ENCODE measurements around the gene TRIM15. TPM values are rescaled to one million over a fixed set of nuclear protein-coding genes. Genes with fewer than 3 reads are reported as not detected.

TRIM15 gene
- total and polyA plus RNA-seq, 2 donors (not counting 3 experiments of a cell fraction or from before 2014, with no cell fraction given): not detected

GRCh38 chr6:30156262-30156599, 7.1 kb upstream of the TRIM15 start:
- Histone ChIP-seq H3K9me1 (replicated peaks; ENCODE audit: control insufficient read depth, extremely low read depth, insufficient read depth, low read length) (no peaks in the 10 kb centered on the region), H3K4me1 (ENCODE audit: control insufficient read depth, extremely low read depth, insufficient read depth, low read length) (peaks cover 8% of the 10 kb centered on the region), H3K9me3 (replicated peaks; ENCODE audit: control insufficient read depth, insufficient read depth, low read length) (no peaks in the 10 kb centered on the region), H3K27ac (ENCODE audit: insufficient read depth, low read depth, low read length) (no peak overlapping the region), H3K4me3 (replicated peaks in 1 of 3; ENCODE audit: insufficient read depth in 1 of 3, low read depth in 1 of 3, low read length in 3 of 3) (no peak overlapping the region), H3K27me3 (ENCODE audit: control insufficient read depth in 2 of 2, insufficient read depth in 2 of 2, low read length in 2 of 2) (peaks cover 0 to 5% of the 10 kb centered on the region in 2 experiments), H3K4me2 (ENCODE audit: insufficient read depth, low read length) (peak overlapping the region; percentile 46), H2AFZ (ENCODE audit: low read depth, low read length) (peak overlapping the region; percentile 34), H3K36me3 (ENCODE audit: control insufficient read depth in 2 of 2, extremely low read depth in 1 of 2, insufficient read depth in 2 of 2, low read length in 2 of 2) (no peaks in the 10 kb centered on the region), H4K20me1 (replicated peaks; ENCODE audit: control insufficient read depth, extremely low read depth, insufficient read depth, low read length) (no peaks in the 10 kb centered on the region), H3K79me2 (ENCODE audit: control insufficient read depth, insufficient read depth, low read length) (no peaks in the 10 kb centered on the region), H3K9ac (replicated peaks; ENCODE audit: extremely low read depth, insufficient read depth, low read length) (no peak overlapping the region)
- peak; percentile 6 for DNase-seq (ENCODE audit: low read depth, low spot score)
- ChIA-PET CTCF (no interaction called here), POLR2A (no interaction called here)
- no peak for TF ChIP-seq MYC (IDR thresholded peaks at IDR 0.05; ENCODE audit: low read depth, low read length)
- no peak for TF ChIP-seq CTCF (IDR thresholded peaks at IDR 0.05; ENCODE audit: extremely low read depth in 1 of 2, insufficient read depth in 1 of 2, low read depth in 1 of 2, low read length in 2 of 2)
- TF ChIP-seq JUN (IDR thresholded peaks at IDR 0.05; ENCODE audit: borderline replicate concordance, insufficient read depth, insufficient read length, low read depth): no peak
- TF ChIP-seq POLR2AphosphoS5 (IDR thresholded peaks at IDR 0.05; ENCODE audit: insufficient read depth, low read depth, low read length): no peak
- no peak for TF ChIP-seq MAX (IDR thresholded peaks at IDR 0.05; ENCODE audit: insufficient read depth, insufficient read length)
- no peak for TF ChIP-seq FOS (IDR thresholded peaks at IDR 0.05; ENCODE audit: borderline replicate concordance, insufficient read depth, low read length)
- TF ChIP-seq POLR2A (IDR thresholded peaks at IDR 0.05; ENCODE audit: low read depth, low read length): no peak
- TF ChIP-seq GATA2 (IDR thresholded peaks at IDR 0.05; ENCODE audit: insufficient read depth, insufficient read length, low read depth, low read length): no peak
- TF ChIP-seq EZH2 (IDR thresholded peaks at IDR 0.05; ENCODE audit: borderline replicate concordance, low read depth, low read length, severe bottlenecking): no peak
- no TSS peak for BruUV-seq (replicated peaks)
- peak; percentile 56 for FAIRE-seq
- dilution Hi-C loops (cut with MboI; ENCODE audit: extremely low pct_ligation_motif_present, low sequenced_read_pairs) (no loop called here), intact Hi-C loops (cut with micrococcal nuclease) (no loop called here)

Measured in endothelial cell of umbilical vein (primary cell).